RCC 7860 (cell line): ENCODE data around the gene LTF.
"Not testable (repeated sequence)": the region's sequence is repeated elsewhere in the genome, so short reads cannot be mapped to it uniquely, and the experiment has no call there.

Experiments
- DNase-seq: peaks from one replicate; pipeline ENCODE4 v3.0.0-alpha.2; 2015; ENCODE audit warnings: low spot score
- FAIRE-seq: peaks from 2 replicates; lab custom pipeline; 2012; peaks lifted over from hg19 to GRCh38; lab: Jason Lieb, UNC

Gene LTF

DNA sequence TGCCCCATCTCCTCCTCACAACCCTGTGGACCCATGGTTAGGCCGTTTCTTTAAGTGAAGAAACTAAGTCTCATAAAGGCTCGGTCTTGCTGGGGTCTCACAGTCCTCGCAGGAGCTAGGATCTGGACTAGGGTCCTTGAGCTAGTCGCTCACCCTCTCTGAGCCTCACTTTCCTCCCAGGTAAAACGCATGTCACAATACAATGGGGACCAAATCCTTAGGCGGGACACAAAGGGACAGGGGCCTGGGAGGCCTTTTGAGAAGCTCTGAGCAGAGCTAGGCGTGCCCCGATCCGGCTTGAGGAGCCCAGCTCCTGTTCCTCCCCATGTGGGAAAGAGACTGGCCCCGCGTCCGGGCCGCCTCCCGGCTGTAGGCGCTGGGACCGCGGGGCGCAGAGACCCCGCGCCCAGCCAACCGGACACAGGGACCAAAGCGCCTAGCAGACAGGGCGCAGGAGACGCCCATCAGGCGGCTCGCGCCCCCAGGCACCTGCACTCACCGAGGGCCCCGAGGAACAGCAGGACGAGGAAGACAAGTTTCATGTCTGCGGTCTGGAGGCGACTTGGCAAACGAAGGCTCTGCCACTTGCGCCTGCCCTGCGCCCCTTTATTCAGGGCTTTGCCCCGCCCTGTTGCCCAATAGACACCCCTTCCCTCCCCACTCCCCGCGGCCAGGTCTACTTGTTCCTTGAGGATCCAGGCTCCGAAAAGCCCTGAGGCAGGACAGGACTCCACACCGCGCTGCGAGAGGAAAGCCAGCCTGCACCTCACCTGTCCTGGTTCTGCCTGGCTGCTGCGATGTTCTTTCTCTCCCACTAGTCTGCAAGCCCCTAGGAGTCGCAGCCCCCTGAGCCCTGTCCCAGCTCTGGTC, at the start of gene LTF:
Gene LTF, minus strand, starts transcription at position 580 of the 870 bp plus-strand sequence. Its CDS starts 38 bp downstream, at position 542.
- FAIRE-seq (no peak), DNase-seq (no peak)

DNA sequence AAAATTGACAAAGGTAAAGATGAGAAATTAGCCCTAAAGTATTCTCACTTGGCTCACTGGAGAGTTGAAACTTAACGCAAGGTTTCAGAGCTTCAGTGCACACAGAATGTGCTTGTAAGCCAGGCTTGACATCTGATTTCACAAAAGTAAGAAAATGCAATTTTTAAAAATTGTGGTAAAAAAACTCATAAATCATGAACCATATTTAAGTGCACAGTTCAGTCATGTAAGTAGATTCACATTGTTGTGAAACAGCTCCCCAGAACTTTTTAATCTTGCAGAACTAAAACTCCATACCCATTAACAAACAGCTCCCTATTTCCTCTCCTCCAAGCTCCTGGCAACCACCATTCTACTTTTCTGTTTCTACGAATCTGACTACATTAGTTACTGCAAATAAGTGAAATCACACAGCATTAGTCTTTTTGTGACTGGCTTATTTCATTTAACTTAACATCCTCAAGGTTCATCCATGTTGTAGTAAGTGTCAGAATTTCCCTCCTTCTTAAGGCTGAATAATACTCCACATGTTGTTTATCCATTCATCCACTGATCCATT, 47.6 kb upstream of the LTF start:
- no peak for FAIRE-seq
- DNase-seq, result no peak

DNA sequence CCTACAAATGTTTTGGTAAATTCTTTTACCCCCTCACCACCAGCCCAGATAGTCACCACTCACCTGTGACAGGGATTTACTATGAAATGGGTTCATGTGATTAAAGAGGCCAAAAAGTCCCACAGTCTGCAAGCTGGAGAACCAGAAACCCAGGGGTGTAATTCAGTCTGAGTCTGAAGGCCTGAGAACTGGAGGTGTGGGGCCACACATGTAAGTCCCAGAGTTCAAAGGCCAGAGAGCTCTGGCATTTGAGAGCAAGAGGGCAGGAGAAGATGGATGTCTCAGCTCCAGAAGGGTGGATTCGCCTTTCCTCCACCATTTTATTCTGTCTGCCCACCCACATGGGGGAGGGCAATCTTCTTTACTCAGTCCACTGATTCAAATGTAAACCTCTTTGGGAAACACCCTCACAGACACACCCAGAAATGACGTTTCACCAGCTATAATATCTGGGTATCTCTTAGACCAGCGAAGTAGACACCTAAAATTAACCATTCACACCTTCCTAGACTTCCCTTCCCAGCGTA, 45.0 kb upstream of the LTF start:
- DNase-seq, result no peak
- FAIRE-seq, result no peak

DNA sequence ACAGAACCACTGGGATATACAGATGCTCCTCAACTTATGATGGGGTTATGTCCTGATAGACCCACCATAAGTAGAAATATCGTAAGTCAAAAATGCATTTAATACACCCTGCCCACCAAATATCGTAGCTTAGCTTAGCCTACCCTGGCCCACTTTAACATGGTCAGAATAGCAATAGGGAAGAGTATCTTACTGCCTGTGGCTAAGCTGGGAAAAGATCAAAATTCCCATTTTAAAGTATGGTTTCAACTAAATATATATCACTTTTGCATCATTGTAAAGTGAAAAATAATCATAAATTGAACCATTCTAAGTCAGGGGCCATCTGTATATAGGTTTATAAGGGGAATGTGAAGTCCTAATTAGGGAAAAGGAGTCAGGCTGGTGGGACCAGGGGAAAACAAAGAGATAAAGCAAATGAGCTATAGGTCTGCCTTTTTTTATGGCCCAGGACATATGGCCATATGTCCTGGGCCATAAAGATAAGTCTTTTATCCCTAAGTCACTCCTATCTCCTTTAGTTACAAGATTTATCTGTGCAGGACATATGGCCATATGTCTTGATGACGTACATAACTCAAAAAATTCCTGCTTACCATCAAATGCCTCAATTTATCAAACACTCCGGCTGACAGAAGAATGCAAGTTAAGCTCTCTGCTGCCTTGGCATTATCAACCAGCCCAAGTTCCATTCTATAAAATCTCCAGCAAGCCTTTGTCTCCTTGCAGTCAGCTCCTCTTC, 44.3 kb upstream of the LTF start:
- no peak for DNase-seq
- FAIRE-seq, result no peak

DNA sequence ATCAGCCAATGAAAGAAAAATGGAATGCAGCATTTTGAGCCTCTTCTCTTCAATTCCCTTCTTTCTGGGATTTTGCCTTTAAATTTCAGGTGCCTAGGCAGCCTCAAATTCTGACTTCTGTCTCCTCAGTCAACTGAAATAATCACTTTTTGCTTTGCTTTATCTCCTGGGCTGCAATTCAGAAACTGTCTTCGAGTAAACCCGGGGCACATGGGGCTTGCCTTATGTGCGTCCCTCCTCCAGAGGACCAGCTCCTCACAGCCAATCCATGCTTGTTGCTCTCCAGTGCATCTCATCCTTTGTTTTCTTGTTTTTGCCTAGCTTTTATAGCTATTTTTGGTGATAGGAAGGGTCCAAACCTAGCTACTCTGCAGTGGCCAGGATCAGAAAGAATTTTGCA, 41.8 kb upstream of the LTF start:
- no peak for FAIRE-seq
- no peak for DNase-seq

DNA sequence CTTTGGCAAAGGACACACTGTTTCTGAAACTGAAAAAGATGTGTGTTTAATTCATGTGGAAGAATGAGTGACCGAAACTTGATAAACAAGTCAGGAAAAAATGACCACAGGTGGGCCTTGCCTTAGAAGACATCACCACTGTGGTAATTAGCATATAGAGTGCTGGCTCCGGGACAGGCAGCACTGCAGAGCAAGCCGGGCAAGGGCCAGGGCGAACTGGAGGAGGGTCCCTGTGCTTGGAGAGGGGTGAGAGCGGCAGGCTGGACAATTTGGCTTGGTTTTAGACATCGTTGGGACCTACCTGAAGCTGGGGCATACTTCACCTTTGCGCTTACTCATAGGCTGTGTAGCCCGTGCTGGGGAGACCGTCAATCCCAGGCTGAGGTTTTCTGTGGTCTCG, 41.2 kb upstream of the LTF start:
- FAIRE-seq (no peak), DNase-seq (no peak)

DNA sequence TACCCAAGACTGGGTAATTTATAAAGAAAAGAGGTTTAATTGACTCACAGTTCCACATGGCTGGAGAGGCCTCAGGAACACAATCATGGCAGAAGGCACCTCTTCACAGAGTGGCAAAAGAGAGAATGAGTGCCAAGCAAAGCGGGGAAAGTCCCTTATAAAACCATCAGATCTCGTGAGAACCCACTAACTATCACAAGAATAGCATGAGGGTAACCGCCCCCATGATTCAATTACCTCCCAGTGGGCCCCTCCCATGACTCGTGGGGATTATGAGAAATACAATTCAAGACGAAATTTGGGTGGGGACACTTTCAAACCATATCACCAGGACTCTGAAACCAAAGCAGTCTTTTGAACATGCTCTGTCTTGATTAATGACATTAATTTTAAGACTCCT, 40.1 kb upstream of the LTF start:
- peak; percentile 5 for DNase-seq
- FAIRE-seq, result no peak

DNA sequence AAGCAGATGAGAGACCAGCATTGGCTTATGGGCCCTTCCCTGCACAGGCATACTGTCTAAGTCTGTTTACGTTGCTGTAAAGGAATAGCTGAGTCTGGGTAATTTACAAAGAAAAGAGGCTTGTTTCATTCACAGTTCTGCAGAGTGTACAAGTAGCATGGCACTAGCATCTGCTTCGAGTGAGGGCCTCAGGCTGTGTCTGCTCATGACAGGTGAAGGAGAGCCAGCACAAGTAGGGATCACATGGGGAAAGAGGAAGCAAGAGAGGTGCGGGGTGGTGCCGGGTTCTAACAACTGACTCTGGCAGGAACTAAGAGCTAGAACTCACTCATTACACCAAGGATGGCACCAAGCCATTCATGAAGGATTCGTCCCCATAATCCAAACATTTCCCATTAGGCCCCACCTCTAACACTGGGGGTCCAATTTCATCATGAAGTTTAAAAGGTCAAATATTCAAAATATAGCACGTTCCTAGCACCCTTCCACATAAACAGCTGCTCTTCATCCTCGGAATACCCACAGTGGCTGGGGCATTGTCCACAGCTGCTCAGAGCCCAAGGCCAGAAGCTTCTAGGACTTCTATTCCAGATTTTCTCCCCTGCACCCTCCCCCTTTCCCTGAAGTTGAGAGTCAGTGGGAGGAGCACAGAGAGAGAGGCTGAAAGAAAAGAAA, 38.6 kb upstream of the LTF start:
- FAIRE-seq (no peak), DNase-seq (no peak)

DNA sequence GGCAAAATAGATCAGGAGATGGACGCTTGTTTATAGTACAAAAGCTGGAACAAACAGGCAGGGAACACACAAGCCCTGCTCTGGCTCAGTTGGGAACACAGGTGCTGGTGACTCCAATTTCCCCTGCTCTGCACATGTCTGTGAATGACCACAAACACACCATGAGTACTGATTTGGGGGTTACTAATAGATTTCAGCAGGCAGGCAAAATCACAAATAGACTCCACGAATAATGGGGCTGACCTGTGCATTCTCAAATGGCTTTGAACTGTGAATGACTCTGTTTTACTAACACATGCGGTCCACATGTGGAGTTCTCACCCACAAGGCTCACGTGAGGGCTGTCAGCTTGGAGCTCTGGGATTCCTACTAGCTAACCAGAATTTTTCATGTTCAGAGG, 37.0 kb upstream of the LTF start:
- FAIRE-seq, result no peak
- DNase-seq, result no peak

DNA sequence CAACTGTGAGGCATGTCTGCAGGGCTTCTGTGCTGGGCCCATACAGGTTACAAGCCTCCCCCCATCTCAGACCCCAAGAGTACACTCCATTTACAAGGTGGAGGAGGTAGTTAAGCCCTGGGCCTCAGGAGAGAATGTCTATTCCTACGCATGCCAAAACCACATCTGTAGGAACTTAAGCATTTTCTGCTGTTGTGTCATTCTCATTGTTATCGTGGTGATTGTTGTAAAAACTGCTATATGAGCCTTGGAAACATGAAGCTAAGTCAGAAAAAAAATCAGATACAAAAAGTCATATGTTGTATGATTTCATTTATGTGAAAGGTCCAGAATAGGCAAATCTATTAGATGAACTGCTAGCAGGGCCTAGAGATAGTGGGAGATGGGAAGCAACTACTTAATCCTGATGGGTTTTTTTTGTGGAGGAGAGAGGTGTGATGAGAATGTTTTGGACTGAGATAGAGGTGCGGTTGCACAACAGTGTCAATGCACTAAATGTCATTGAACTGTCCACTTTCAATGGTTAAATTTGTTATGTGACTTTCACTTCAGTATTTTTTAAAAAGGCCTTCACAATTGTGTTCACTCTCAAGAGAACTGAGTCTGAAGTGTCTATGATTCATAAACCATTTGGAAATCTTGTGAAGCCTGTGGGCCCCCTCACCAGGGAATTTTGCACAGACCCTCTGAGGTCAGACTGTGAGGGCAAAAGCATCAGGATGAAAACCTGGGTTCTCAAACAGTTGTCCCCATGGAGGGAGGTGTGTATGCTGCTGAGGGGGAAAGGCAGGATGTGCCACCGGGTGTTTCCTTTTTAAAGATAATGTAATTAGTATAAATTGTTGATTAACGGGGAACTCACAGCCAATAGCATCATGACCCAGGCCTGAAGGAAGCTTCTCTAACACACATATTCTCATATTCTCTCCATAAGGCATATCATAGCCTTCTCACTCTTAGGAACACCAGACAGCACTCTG, 36.2 kb upstream of the LTF start:
- FAIRE-seq (no peak), DNase-seq (no peak)

DNA sequence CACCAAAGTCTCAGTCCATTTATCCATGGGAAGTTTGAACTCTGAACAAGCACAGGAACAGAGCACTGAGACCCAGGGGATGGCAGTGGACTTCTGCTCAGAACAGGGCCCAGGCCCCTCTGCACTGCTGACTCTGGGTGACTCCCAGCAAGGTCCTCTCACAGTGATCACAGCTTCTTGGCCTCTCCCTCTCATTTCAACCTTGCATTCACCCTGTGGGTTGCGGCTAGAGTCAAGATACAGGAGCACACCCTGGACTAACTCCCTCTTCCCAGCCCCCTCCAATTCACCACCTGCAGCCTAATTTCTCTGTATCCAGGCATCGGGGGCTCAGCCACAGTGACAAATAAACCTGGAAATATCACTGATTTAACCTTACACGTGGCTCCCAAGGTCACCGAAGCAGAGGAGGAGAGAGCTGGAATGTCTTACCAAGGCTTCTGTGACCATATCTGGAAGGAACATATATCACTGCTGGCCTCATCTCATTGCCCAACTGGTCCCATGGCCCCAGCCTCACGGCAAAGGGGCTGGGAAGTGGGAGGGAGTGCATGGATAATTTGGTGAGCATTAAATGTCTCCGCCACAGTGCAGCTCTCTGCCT, 34.3 kb upstream of the LTF start:
- DNase-seq (no peak), FAIRE-seq (no peak)

DNA sequence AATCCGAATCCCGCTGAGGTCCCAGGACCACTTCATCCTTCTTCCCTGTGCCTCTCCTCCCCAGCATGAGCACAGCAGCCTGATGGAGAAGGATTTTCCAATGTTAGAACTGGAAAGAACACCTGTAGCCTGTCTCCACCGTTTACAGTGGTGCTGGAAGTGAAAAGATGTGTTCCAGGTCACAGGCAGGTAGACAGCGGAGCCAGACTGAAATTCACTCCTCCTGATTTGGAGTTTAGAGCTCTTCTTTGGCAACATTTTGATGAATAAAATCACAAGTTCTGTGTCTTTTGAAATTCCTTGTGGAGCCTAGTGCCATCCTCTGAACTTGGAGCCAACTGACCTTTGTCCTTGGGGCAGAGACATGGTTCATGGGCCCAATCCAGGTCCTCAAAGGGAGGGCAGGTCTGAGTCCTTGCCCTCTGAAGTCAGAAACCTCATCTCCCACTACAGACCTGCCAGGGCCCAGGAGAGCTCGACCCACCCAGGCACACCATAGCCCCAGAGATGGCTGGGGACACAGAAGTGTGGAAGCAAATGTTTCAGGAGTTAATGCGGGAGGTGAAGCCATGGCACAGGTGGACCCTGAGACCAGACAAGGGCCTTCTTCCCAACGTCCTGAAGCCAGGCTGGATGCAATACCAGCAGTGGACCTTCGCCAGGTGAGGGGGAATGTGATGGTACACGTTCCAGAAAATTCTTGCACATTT, 33.0 kb upstream of the LTF start, which contains the start of gene RTP3:
Gene RTP3, plus strand, starts transcription at position 421 of the 710 bp plus-strand sequence. Its CDS starts 87 bp downstream, at position 508.
- DNase-seq (no peak), FAIRE-seq (no peak)

DNA sequence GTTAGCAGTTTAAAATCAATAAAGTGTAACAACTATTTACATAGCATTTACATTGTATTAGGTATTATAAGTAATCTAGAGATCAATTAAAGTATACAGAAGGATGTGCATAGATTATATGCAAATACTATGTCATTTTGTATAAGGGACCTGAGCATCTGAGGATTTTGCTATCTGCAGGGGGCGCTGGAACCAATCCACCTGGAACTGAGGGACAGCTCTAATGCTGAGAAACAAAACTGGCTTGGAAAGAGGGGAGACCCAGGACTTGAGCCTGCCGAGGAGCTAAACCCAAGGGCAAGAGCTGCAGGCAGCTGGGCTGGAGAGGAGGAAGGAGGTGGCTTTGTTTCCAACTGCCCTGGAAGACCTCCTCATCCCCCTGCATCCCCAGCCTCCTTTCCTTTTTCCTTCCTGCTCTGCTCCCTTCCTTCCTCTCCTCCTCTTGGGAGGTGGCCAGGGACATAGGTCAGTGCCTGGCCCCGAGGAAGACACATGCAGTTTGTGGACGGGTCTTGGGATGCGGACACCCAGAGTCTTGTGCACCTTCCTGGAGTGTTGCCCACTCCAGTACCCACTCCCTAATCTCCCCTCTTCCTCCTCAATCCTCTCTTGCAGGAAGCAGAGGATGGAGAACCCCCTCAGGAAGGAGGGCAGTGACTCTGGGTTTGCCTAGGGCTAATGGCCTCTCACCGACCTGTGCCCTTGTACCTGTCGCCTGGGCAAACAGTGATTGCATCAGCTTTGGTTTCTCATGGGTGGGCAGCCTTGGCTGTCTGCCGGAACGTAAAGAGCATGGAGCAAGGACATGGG, 32.2 kb upstream of the LTF start:
- FAIRE-seq, result no peak

DNA sequence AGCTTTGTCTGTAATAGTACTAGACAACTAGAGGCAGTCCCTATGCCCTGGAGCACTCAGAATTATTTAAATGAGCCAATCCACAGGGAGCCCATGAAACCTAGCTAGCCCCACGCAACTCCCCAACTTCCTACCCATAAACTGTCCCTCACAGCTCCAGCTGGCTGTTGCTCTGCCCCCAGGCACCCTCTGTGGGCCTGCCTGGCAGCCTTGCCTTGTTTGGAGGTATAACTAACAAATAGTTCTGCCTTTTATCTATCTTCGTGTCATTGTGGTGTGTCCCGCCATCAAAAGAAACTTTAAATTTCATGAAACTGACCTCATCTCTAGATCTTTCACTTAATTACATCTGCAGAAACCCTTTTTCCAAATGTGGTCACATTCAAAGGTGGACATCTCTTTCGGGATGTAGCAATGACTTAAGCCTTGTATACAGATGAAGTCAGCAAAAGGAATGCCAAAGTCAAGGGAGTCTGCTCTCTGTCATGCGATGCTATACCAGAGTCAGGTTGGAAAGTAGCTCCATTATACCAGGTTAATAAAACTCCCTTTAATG, 31.3 kb upstream of the LTF start:
- DNase-seq, result peak; percentile 36
- FAIRE-seq, result no peak

More for the DNA sequence above, 32.2 kb upstream of the LTF start:
- DNase-seq, result no peak

DNA sequence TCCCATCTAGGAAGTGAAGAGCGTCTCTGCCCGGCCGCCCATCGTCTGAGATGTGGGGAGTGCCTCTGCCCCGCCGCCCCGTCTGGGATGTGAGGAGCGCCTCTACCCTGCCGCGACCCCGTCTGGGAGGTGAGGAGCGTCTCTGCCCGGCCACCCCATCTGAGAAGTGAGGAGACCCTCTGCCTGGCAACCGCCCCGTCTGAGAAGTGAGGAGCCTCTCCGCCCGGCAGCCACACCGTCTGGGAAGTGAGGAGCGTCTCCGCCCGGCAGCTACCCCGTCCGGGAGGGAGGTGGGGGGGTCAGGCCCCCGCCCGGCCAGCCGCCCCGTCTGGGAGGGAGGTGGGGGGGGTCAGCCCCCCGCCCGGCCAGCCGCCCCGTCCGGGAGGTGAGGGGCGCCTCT, 29.8 kb upstream of the LTF start:
- FAIRE-seq, DNase-seq: not testable (repeated sequence)

DNA sequence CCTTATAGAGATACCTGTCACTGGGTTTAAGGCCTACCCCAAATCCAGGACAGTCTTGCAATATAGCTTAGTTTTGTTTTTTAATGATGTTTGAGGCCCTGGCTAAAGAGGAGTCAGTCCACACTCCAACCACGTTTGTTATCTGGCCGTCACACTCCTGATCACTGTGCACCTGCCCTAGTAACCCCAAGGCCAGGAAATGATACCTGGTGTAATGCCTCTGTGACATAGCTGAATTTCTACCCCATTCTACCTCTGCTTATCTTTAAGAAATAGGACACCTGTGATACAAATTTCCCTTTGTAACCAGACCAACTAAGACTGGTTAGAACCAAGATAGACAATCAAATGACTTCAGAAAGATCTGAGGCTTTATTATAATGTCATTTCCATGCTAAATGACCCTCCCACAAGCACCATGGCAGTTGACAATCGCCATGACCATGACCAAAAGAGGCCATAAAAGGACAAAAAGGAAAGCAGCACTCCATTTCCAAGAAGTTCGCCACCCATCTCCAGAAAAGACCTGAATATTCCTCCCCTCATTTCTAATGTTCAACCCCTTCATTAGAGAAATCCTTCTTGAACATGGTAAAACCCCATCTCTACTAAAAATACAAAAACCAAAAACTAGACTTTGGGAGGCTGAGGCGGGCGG, 28.3 kb upstream of the LTF start:
- no peak for FAIRE-seq
- DNase-seq, result no peak
